Psoas muscle (tissue), 8 donors: Measurements from ENCODE around the gene COL2A1. TPM values are rescaled to one million over a fixed set of nuclear protein-coding genes. Genes with fewer than 3 reads are reported as not detected.

Experiments used
- ATAC-seq, 4 donors: fragments of 200-7000 bp; cut with Tn5 transposase; one replicate each; pipeline ENCODE4 v1.9.1; 2020; ENCODE audit warnings: moderate library complexity in 3 of 4, mild to moderate bottlenecking in 2 of 4
- DNase-seq, 2 donors: peaks; one replicate each; pipeline ENCODE4 v3.0.0-alpha.2; 2020
- H3K27ac ChIP-seq: fragments of 200-600 bp; one replicate; pipeline ENCODE4 v1.8.0; 2022
- H3K27me3 ChIP-seq, 3 donors: fragments of 200-600 bp in 1 of 3; one replicate each; pipeline versions ENCODE4 v1.6.1 to v1.8.0; 2013 to 2022; ENCODE audit warnings: low read length in 2 of 3, mild to moderate bottlenecking in 2 of 3, moderate library complexity in 1 of 3; ENCODE audit not compliant: insufficient read depth in 3 of 3
- H3K36me3 ChIP-seq, 2 donors: fragments of 200-600 bp in 1 of 2; one replicate each; pipeline versions ENCODE4 v1.6.1 to v1.8.0; 2013 to 2022; ENCODE audit warnings: low read depth in 1 of 2, mild to moderate bottlenecking in 1 of 2, moderate library complexity in 1 of 2; ENCODE audit not compliant: insufficient read depth in 1 of 2
- H3K4me1 ChIP-seq: fragments of 200-600 bp; one replicate; pipeline ENCODE4 v1.8.0; 2022
- H3K4me3 ChIP-seq: fragments of 200-600 bp; one replicate; pipeline ENCODE4 v1.8.0; 2022; ENCODE audit warnings: mild to moderate bottlenecking
- H3K9me3 ChIP-seq: fragments of 200-600 bp; one replicate; pipeline ENCODE4 v1.8.0; 2022
- CTCF ChIP-seq: fragments of 200-600 bp; IDR thresholded peaks from one replicate; pipeline ENCODE4 v1.8.0; 2022; ENCODE audit warnings: antibody characterized with exemption
- WGBS, 3 donors: extraction: QIAGEN DNeasy Blood & Tissue Kit; methylation state at CpG; one replicate each; pipeline versions ENCODE4 v1.1.6 to v1.1.7; 2013; 5-methylcytosine and 5-hydroxymethylcytosine counted together
- intact Hi-C, 2 donors: fragments of 100-400 bp; cut with DNase I; formaldehyde crosslinking; loops; one replicate each; pipeline versions ENCODE4 v1.11.0 to v1.14.2; 2022
- polyA plus RNA-seq, 3 donors: library from polyadenylated mRNA; stranded (reverse); fragments of 200-250 nt; gene quantifications; one replicate each; pipeline ENCODE4 v1.2.3, GENCODE V29; 2013
- total RNA-seq, 4 donors: library from RNA; stranded (reverse); fragmentation: NEBNext Ultra II Directional in 2 of 4; extraction: Animal tissue kit (Norgen Biotek cat#: 25700) in 2 of 4; gene quantifications; one replicate each; pipeline versions ENCODE4 v1.2.1 to v1.2.4, GENCODE V29; 2021 to 2023
- donor health status: healthy with polysubstance abuse.
- donor health status: DM: no; HTN: no; CAD: no; lungs with moderate emphysema.
- donor health status: Bipolar disorder and iron deficiency.
- donor health status: healthy.
- donor health status: DM: yes; HTN: yes; CAD: no.
- donor health status: DM: no; HTN: no; CAD: no.
- donor health status: DM: no; HTN: no; CAD: no.
- donor health status: DM: yes; HTN: yes; CAD: no.

COL2A1 gene
- total and polyA plus RNA-seq, 7 donors: 0.06 to 0.41 (median 0.07) TPM; not detected in 4

GRCh38 chr12:48021485-48022179, 17.4 kb upstream of the COL2A1 start:
- intact Hi-C loops: no loop called here
- H3K27me3 ChIP-seq: peaks cover 0 to 3% (median 0%) of the 10 kb centered on the region in 3 donors
- no peak overlapping the region for H3K4me3 ChIP-seq
- DNase-seq (no peak), ATAC-seq (no peak)
- peaks cover 8% of the 10 kb centered on the region for H3K4me1 ChIP-seq
- no peak for TF ChIP-seq CTCF
- WGBS, 3 donors: 39 to 50% (median 45%) methylated on average over 5 of the region's 5 CpGs
- H3K9me3 ChIP-seq: no peaks in the 10 kb centered on the region
- no peaks in the 10 kb centered on the region for H3K36me3 ChIP-seq
- no peak overlapping the region for H3K27ac ChIP-seq

GRCh38 chr12:48019639-48020265, 15.5 kb upstream of the COL2A1 start:
- no peak for DNase-seq
- peaks cover 0 to 3% (median 0%) of the 10 kb centered on the region in 3 donors for H3K27me3 ChIP-seq
- ATAC-seq: no peak
- no peaks in the 10 kb centered on the region for H3K9me3 ChIP-seq
- no peak overlapping the region for H3K4me3 ChIP-seq
- no peak overlapping the region for H3K27ac ChIP-seq
- 52 to 76% (median 66%) methylated on average over 3 of the region's 3 CpGs for WGBS, 3 donors
- intact Hi-C loops: no loop called here
- peaks cover 8% of the 10 kb centered on the region for H3K4me1 ChIP-seq
- no peak for TF ChIP-seq CTCF
- no peaks in the 10 kb centered on the region for H3K36me3 ChIP-seq

GRCh38 chr12:48018618-48018995, 14.3 kb upstream of the COL2A1 start:
- TF ChIP-seq CTCF: no peak
- 76 to 82% (median 78%) methylated on average over 4 of the region's 4 CpGs for whole genome bisulfite sequencing, 3 donors
- H3K4me1 ChIP-seq: peaks cover 1% of the 10 kb centered on the region
- no peak overlapping the region for H3K4me3 ChIP-seq
- DNase-seq (no peak), ATAC-seq (no peak)
- no peaks in the 10 kb centered on the region for H3K36me3 ChIP-seq
- intact Hi-C loops: no loop called here
- H3K27ac ChIP-seq: no peak overlapping the region
- H3K9me3 ChIP-seq: no peaks in the 10 kb centered on the region
- H3K27me3 ChIP-seq: peaks cover 0 to 3% (median 0%) of the 10 kb centered on the region in 3 donors

GRCh38 chr12:48017921-48018617, 13.8 kb upstream of the COL2A1 start:
- Histone ChIP-seq H3K27ac (no peak overlapping the region), H3K27me3 (peaks cover 0 to 3% (median 0%) of the 10 kb centered on the region in 3 donors), H3K4me3 (no peak overlapping the region), H3K9me3 (no peaks in the 10 kb centered on the region), H3K36me3 (no peaks in the 10 kb centered on the region), H3K4me1 (no peaks in the 10 kb centered on the region)
- WGBS, 3 donors: 75 to 80% (median 79%) methylated on average over 4 of the region's 4 CpGs
- DNase-seq (no peak), ATAC-seq (no peak)
- TF ChIP-seq CTCF: no peak
- intact Hi-C loops: no loop called here
